PFSK-1 (cell line): ENCODE data around the gene SLC15A2.

Source experiments
- POLR2AphosphoS5 ChIP-seq: IDR thresholded peaks from 2 replicates; pipeline ENCODE4 v1.6.1; 2012; ENCODE audit warnings: low read depth, mild to moderate bottlenecking, control low read depth, low read length, moderate library complexity
- SIN3A ChIP-seq: IDR thresholded peaks from 2 replicates; pipeline ENCODE4 v1.6.1; 2012; ENCODE audit warnings: mild to moderate bottlenecking, low read length, moderate library complexity, borderline replicate concordance; ENCODE audit not compliant: insufficient read depth

DNA sequence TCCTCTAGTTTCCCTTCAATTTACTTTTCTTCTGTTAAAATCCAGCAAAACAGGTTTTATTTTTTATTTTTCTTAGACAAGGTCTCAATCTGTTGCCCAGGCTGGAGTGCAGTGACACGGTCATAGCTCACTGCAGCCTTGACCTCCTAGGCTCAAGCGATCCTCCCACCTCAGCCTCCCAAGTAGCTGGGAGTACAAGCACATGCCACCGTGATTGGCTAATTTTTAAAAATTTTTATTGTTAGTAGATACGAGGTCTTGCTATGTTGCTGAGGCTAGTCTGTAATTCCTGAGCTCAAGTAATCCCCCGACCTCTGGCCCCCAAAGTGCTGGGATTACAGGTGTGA lies 86.2 kb downstream of the SLC15A2 start:
- TF ChIP-seq SIN3A: no peak
- TF ChIP-seq POLR2AphosphoS5: no peak
